ELR (cell line): Measurements from ENCODE around the gene TBPL2.

Source experiments
- DNase-seq: peaks from one replicate; pipeline ENCODE4 v3.0.0-alpha.2; 2015; ENCODE audit warnings: low read depth

TBPL2 gene

GRCh38 chr14:55401751-55402150, 38.7 kb downstream of the TBPL2 start:
- DNase-seq = no peak

- peak; percentile 52 for DNase-seq
These were observed 40.6 kb downstream of the TBPL2 start for GRCh38 chr14:55399852-55400251.

GRCh38 chr14:55399183-55399582, 41.2 kb downstream of the TBPL2 start:
- peak; percentile 18 for DNase-seq

GRCh38 chr14:55398679-55399078, 41.7 kb downstream of the TBPL2 start:
- peak; percentile 98 for DNase-seq

GRCh38 chr14:55389330-55389729, 51.1 kb downstream of the TBPL2 start:
- peak; percentile 86 for DNase-seq

GRCh38 chr14:55388160-55388559, 52.3 kb downstream of the TBPL2 start:
- DNase-seq = peak; percentile 86

GRCh38 chr14:55387121-55387520, 53.3 kb downstream of the TBPL2 start:
- DNase-seq = no peak

- no peak for DNase-seq
These were observed 54.2 kb downstream of the TBPL2 start for GRCh38 chr14:55386037-55386808.

- DNase-seq = no peak
These were observed 55.9 kb downstream of the TBPL2 start for GRCh38 chr14:55384536-55384935.

GRCh38 chr14:55383541-55384140, 56.8 kb downstream of the TBPL2 start:
- DNase-seq = no peak

GRCh38 chr14:55383056-55383466, 57.4 kb downstream of the TBPL2 start:
- peak; percentile 58 for DNase-seq

- peak; percentile 42 for DNase-seq
These were observed 57.9 kb downstream of the TBPL2 start for GRCh38 chr14:55382483-55382882.

GRCh38 chr14:55381561-55381960, 58.9 kb downstream of the TBPL2 start:
- DNase-seq = no peak

GRCh38 chr14:55381040-55381439, 59.4 kb downstream of the TBPL2 start:
- peak; percentile 41 for DNase-seq

GRCh38 chr14:55377236-55377635, 63.2 kb downstream of the TBPL2 start:
- no peak for DNase-seq

- no peak for DNase-seq
These were observed 65.6 kb downstream of the TBPL2 start for GRCh38 chr14:55374771-55375170.

GRCh38 chr14:55373784-55374705, 66.4 kb downstream of the TBPL2 start:
- peak; percentile 71 for DNase-seq

GRCh38 chr14:55372825-55373224, 67.6 kb downstream of the TBPL2 start:
- no peak for DNase-seq

GRCh38 chr14:55372423-55372822, 68.0 kb downstream of the TBPL2 start:
- no peak for DNase-seq

- no peak for DNase-seq
These were observed 69.4 kb downstream of the TBPL2 start for GRCh38 chr14:55370883-55371455.

- peak; percentile 70 for DNase-seq
These were observed 74.1 kb downstream of the TBPL2 start for GRCh38 chr14:55366271-55366670.
